KMS-11 (cell line): ENCODE measurements around the gene FAM186B.
A peak's percentile ranks its signal among the peaks of the same experiment; 100 is the strongest.

Experiments used
- H2AFZ ChIP-seq: fragments of 200-600 bp; sonication (generic); 2 replicates; pipeline ENCODE4 v1.6.1; 2016; ENCODE audit warnings: antibody characterized with exemption, mixed run types, low read depth
- H3K27ac ChIP-seq: fragments of 200-600 bp; sonication (generic); 2 replicates; pipeline ENCODE4 v1.6.1; 2016; ENCODE audit warnings: mild to moderate bottlenecking, mixed run types
- H3K27me3 ChIP-seq: fragments of 200-600 bp; sonication (generic); 2 replicates; pipeline ENCODE4 v1.6.1; 2017; ENCODE audit warnings: mild to moderate bottlenecking, low read depth, mixed run types, moderate library complexity; ENCODE audit not compliant: insufficient read depth
- H3K36me3 ChIP-seq: fragments of 200-600 bp; sonication (generic); 2 replicates; pipeline ENCODE4 v1.6.1; 2017; ENCODE audit warnings: mild to moderate bottlenecking, mixed run types; ENCODE audit not compliant: insufficient read depth
- H3K4me1 ChIP-seq: fragments of 200-600 bp; sonication (generic); 2 replicates; pipeline ENCODE4 v1.6.1; 2016; ENCODE audit warnings: mild to moderate bottlenecking, low read depth, mixed run types; ENCODE audit not compliant: poor library complexity, severe bottlenecking
- H3K4me2 ChIP-seq: fragments of 200-600 bp; sonication (generic); 2 replicates; pipeline ENCODE4 v1.7.0; 2016; ENCODE audit warnings: mild to moderate bottlenecking, mixed run types
- H3K4me3 ChIP-seq: fragments of 200-600 bp; sonication (generic); IDR thresholded peaks from 2 replicates; pipeline ENCODE4 v1.6.1; 2017; ENCODE audit warnings: low read depth, low read length, mixed read lengths; ENCODE audit not compliant: insufficient read depth
- H3K79me2 ChIP-seq: fragments of 200-600 bp; sonication (generic); 2 replicates; pipeline ENCODE4 v1.6.1; 2016; ENCODE audit warnings: low read depth, mixed run types; ENCODE audit not compliant: insufficient read depth
- H3K9ac ChIP-seq: fragments of 200-600 bp; sonication (generic); 2 replicates; pipeline ENCODE4 v1.6.1; 2016; ENCODE audit warnings: mild to moderate bottlenecking, mixed run types
- H4K20me1 ChIP-seq: fragments of 200-600 bp; sonication (generic); 2 replicates; pipeline ENCODE4 v1.6.1; 2016; ENCODE audit warnings: mild to moderate bottlenecking, mixed run types; ENCODE audit not compliant: insufficient read depth
- CTCF ChIP-seq: fragments of 200-600 bp; sonication (generic); conservative IDR thresholded peaks from 2 replicates; pipeline ENCODE4 v1.6.1; 2017; ENCODE audit warnings: low read depth, mild to moderate bottlenecking, antibody characterized with exemption, low read length, moderate library complexity, mixed read lengths

FAM186B gene

GRCh38 chr12:49646331-49646830 lies 40.9 kb upstream of the FAM186B start:
- Histone ChIP-seq H3K27ac (no peak overlapping the region), H3K9ac (no peak overlapping the region), H3K4me3 (no peak overlapping the region), H4K20me1 (no peaks in the 10 kb centered on the region), H3K27me3 (no peaks in the 10 kb centered on the region), H2AFZ (no peak overlapping the region), H3K4me2 (no peak overlapping the region), H3K4me1 (peaks cover 21% of the 10 kb centered on the region), H3K36me3 (no peaks in the 10 kb centered on the region), H3K79me2 (no peaks in the 10 kb centered on the region)
- TF ChIP-seq CTCF, result no peak

DNA sequence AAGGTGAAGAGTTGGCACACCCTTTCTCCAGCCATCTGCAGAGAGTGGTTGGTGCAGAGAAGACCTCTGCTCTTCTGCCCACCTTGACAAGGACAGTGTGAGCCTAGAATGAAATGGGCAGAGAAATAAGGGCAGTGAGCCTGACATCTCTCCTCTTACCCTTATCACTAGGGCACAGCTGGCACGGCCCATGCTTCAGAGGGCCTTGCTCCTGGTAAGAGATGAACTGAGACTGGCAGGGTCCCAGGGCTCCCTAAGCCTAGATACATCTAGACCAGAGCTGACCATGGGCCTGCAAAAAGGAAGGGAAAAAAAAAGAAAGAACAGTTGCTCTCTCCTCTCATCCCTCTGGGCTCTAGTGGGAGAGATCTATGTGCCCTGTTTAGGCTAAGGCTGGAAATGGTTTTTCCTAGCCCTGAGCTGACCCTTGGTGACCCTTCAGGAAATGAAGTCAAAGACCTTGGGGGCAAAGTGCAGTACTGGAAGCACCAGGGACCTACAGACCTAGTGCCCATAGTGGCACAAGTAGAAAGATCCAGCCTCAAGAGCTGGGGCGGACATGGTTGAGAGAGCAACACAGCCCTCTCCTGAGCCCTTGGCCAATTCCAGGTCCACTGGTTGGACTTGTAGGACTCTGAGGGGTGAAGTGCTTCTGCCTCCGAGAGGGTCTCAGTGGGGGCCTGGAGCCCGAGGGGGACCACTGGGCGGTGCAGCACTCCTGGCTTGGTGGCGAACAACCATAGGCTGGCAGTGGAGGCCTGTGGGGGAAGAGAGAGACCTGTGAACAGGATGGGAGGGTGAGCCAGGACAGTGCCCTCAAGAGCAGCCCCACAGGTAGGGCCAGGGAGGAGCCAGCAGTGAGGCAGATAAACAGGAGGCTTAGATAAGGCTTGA lies 40.0 kb upstream of the FAM186B start:
- Histone ChIP-seq H3K4me1 (peaks cover 21% of the 10 kb centered on the region), H3K9ac (no peak overlapping the region), H2AFZ (no peak overlapping the region), H3K79me2 (no peaks in the 10 kb centered on the region), H3K27ac (no peak overlapping the region), H4K20me1 (no peaks in the 10 kb centered on the region), H3K36me3 (no peaks in the 10 kb centered on the region), H3K4me2 (no peak overlapping the region), H3K4me3 (no peak overlapping the region), H3K27me3 (no peaks in the 10 kb centered on the region)
- TF ChIP-seq CTCF, result no peak

DNA sequence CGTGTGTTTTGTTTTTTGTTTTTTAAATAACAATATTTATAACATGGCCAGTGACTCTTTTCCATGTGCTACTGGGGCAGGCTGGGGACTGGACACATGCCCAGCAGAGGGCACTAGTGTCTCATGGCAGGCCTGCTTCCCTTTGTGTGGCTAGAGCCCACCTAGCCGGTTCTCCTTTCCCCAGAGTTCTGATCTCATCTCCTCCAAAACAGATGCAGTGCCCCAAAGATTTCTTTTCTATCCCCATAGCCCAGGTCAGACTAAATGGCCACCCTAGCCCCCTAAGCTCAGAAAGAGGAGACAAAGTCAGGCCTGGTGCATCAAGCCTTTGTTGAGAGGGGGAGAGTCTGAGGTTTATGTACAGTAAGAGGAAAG lies 39.2 kb upstream of the FAM186B start:
- Histone ChIP-seq H4K20me1 (no peaks in the 10 kb centered on the region), H3K27me3 (no peaks in the 10 kb centered on the region), H3K4me3 (no peak overlapping the region), H2AFZ (no peak overlapping the region), H3K4me1 (peaks cover 21% of the 10 kb centered on the region), H3K36me3 (no peaks in the 10 kb centered on the region), H3K4me2 (no peak overlapping the region), H3K9ac (peak overlapping the region; percentile 18; the same call in 1 of the 2 replicates), H3K79me2 (no peaks in the 10 kb centered on the region), H3K27ac (no peak overlapping the region)
- TF ChIP-seq CTCF, result peak; percentile 98

GRCh38 chr12:49643961-49644619 lies 38.7 kb upstream of the FAM186B start:
- Histone ChIP-seq H3K4me1 (peaks cover 21% of the 10 kb centered on the region), H3K27ac (no peak overlapping the region), H3K36me3 (no peaks in the 10 kb centered on the region), H2AFZ (no peak overlapping the region), H3K9ac (peak overlapping the region; percentile 18; the same call in 1 of the 2 replicates), H3K27me3 (no peaks in the 10 kb centered on the region), H3K79me2 (no peaks in the 10 kb centered on the region), H4K20me1 (no peaks in the 10 kb centered on the region), H3K4me2 (no peak overlapping the region), H3K4me3 (no peak overlapping the region)
- no peak for TF ChIP-seq CTCF
